OCI-M2 (cell line): Measurements from ENCODE around the gene EDC3.

Experiments used
- DNase-seq: peaks from one replicate; lab custom pipeline; 2025; ENCODE audit not compliant: unreplicated experiment; lab: John Stamatoyannopoulos, UW

The EDC3 gene

GRCh38 chr15:74626752-74627692 lies 68.8 kb downstream of the EDC3 start:
- DNase-seq = no peak

- DNase-seq = no peak
Measured at GRCh38 chr15:74626336-74626735, 69.5 kb downstream of the EDC3 start.

GRCh38 chr15:74625693-74626092 lies 70.1 kb downstream of the EDC3 start:
- no peak for DNase-seq

- no peak for DNase-seq
Measured at GRCh38 chr15:74624020-74624602, 71.7 kb downstream of the EDC3 start.

- no peak for DNase-seq
Measured at GRCh38 chr15:74622758-74623157, 73.1 kb downstream of the EDC3 start.

- no peak for DNase-seq
Measured at GRCh38 chr15:74621936-74622335, 73.9 kb downstream of the EDC3 start.

- no peak for DNase-seq
Measured at GRCh38 chr15:74621546-74621920, 74.3 kb downstream of the EDC3 start.

- DNase-seq = no peak
Measured at GRCh38 chr15:74620636-74621545, 74.9 kb downstream of the EDC3 start.

GRCh38 chr15:74619916-74620635 lies 75.7 kb downstream of the EDC3 start:
- no peak for DNase-seq

GRCh38 chr15:74618841-74619596 lies 76.8 kb downstream of the EDC3 start:
- DNase-seq = no peak

GRCh38 chr15:74616996-74617395 lies 78.8 kb downstream of the EDC3 start:
- no peak for DNase-seq

- DNase-seq = no peak
Measured at GRCh38 chr15:74616366-74616939, 79.4 kb downstream of the EDC3 start.

GRCh38 chr15:74615508-74616365 lies 80.1 kb downstream of the EDC3 start, which contains the start of gene CLK3:
TSS of gene CLK3 (plus strand) at chr15:74615836. CDS start at chr15:74619197, 3,361 bp downstream.
- peak; percentile 47 for DNase-seq

- DNase-seq = no peak
Measured at GRCh38 chr15:74614744-74615507, 80.9 kb downstream of the EDC3 start.

- no peak for DNase-seq
Measured at GRCh38 chr15:74613953-74614743, 81.7 kb downstream of the EDC3 start.

GRCh38 chr15:74613089-74613952 lies 82.5 kb downstream of the EDC3 start:
- no peak for DNase-seq
